ENCODE measurements around the gene TMEM121B. TPM values are rescaled to one million over a fixed set of nuclear protein-coding genes. Genes with fewer than 3 reads are reported as not detected.

Gene TMEM121B
- total RNA-seq, 3 donors from 2014 or later = 0.09 to 0.58 (median 0.54) TPM

DNA sequence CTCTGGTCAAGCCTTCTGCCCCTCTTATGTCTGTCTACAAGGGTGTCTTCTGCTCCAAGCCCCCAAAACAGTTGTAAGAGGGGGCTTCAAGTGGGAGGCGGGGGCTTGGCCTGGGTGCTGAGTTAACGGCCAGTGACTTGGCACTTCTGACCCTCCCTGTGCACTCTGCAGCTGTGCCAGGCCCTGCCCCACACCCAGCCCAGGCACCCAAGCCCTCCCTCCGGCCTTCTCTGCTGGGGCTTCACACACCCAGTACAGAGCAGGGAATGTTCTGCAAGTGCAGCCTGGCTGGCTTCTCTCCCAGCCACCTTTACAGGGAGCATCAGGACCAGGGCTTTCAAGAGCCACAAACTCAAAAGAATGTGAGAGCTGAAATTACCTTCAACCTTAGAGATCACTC, 3.8 kb downstream of the TMEM121B start:
- no peak for ATAC-seq
- Histone ChIP-seq H3K4me1 (ENCODE audit: low read depth) (peaks cover 15% of the 10 kb centered on the region), H3K4me3 (no peak overlapping the region), H3K9me3 (no peaks in the 10 kb centered on the region), H3K36me3 (ENCODE audit: low read depth) (no peaks in the 10 kb centered on the region)
- DNase-seq = no peak
- TF ChIP-seq, protein P1, sequence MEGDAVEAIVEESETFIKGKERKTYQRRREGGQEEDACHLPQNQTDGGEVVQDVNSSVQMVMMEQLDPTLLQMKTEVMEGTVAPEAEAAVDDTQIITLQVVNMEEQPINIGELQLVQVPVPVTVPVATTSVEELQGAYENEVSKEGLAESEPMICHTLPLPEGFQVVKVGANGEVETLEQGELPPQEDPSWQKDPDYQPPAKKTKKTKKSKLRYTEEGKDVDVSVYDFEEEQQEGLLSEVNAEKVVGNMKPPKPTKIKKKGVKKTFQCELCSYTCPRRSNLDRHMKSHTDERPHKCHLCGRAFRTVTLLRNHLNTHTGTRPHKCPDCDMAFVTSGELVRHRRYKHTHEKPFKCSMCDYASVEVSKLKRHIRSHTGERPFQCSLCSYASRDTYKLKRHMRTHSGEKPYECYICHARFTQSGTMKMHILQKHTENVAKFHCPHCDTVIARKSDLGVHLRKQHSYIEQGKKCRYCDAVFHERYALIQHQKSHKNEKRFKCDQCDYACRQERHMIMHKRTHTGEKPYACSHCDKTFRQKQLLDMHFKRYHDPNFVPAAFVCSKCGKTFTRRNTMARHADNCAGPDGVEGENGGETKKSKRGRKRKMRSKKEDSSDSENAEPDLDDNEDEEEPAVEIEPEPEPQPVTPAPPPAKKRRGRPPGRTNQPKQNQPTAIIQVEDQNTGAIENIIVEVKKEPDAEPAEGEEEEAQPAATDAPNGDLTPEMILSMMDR (IDR thresholded peaks at IDR 0.05) = no peak
- intact Hi-C loops (cut with DNase I, micrococcal nuclease) = no loop called here

DNA sequence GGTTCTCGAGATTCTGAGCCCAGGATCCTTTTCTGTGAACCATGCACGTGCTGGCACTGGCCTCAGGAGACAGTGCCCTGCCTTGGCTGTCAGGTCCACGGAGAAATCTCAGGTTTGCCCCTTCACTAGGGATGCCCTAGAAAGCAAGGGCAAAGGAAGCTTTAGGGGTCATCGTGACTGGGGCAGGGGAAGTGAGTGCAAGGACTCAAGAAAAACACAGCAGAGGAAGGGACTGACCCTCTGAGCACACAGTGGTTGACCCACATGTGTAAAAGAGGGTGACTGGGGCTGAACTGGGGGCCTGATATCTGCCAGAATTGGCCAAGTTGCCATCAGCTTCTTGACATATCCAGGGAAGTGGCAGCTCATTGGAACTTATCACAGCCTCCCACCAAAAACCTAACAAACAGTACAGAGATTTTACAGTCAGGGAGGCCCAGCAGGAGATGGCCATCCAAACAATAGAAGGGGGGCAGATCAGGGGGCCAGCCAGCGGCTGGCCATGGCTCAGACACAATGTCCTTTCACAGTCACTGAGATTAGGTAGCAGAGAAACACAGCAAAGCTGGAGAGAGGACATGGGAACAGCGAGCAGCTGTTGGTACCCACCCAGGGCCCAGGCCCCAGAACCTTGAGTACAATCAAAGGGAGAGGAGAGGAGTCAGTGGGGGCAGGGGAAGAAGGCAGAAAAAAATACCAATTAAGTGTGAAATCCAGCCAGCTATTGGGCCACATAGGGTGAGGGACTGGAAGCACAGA, 4.4 kb downstream of the TMEM121B start:
- ATAC-seq (no peak), DNase-seq (no peak)
- Histone ChIP-seq H3K36me3 (ENCODE audit: low read depth) (no peaks in the 10 kb centered on the region), H3K9me3 (no peaks in the 10 kb centered on the region), H3K4me3 (no peak overlapping the region), H3K4me1 (ENCODE audit: low read depth) (peaks cover 14% of the 10 kb centered on the region)
- intact Hi-C loops (cut with DNase I, micrococcal nuclease) = no loop called here
- TF ChIP-seq, protein P1 (IDR thresholded peaks at IDR 0.05) = no peak

DNA sequence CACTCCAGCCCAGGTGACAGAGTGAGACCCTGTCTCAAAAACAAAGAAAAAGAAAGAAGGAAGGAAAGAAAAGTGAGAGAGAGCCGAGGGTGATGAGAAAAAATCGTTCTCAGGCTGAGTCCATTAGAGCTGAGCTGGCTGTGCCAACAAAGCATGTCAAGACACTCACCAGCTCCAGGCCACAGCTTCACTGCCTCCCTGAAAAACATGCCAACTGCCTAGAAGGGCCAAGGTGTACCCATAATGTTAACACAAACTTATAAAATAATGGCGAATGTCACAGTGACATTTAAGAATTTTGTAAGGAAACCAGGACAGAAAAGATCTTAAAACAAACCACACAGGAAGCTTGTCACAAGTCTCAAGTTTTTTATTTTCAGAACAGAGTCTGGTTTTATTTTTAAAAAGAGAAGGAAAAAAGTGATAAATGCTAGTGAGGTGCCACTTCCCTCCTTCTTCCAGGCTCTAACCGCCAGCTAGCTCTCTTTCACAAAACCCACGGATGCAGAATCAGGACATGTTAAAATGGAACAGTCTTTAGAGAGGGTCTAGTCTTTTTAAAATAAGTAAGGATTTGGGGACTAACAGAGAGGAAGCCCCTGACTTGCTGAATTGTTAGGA, 5.1 kb downstream of the TMEM121B start:
- intact Hi-C loops (cut with DNase I, micrococcal nuclease) = no loop called here
- Histone ChIP-seq H3K4me3 (no peak overlapping the region), H3K36me3 (ENCODE audit: low read depth) (no peaks in the 10 kb centered on the region), H3K9me3 (no peaks in the 10 kb centered on the region), H3K4me1 (ENCODE audit: low read depth) (peaks cover 8% of the 10 kb centered on the region)
- DNase-seq (no peak), ATAC-seq (no peak)
- TF ChIP-seq, protein P1 (IDR thresholded peaks at IDR 0.05) = no peak

DNA sequence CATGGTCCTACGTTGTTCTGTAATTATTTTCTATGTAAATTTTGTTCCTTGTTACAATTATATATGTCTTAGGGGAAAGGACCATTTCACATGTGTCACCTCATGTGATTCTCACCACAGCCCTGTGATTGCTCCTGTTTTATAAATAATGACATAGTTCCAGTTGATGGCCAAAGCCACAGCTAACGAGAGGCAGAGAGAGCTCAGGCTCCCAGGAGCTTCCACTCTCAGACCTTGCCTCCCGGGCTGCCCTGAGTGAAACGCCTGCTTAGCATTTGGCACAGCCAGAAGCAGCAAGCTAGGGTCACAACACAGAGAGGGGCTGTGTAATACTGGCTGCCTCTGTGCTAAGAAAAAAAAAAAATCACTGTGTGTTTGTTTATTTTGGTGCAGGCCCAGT, 5.9 kb downstream of the TMEM121B start:
- intact Hi-C loops (cut with DNase I, micrococcal nuclease) = no loop called here
- peaks cover 8% of the 10 kb centered on the region for H3K4me1 ChIP-seq (ENCODE audit: low read depth)
- H3K36me3 ChIP-seq (ENCODE audit: low read depth) = no peaks in the 10 kb centered on the region
- DNase-seq (no peak), ATAC-seq (no peak)
- TF ChIP-seq, protein P1 (IDR thresholded peaks at IDR 0.05) = no peak
- no peak overlapping the region for H3K4me3 ChIP-seq
- no peaks in the 10 kb centered on the region for H3K9me3 ChIP-seq

DNA sequence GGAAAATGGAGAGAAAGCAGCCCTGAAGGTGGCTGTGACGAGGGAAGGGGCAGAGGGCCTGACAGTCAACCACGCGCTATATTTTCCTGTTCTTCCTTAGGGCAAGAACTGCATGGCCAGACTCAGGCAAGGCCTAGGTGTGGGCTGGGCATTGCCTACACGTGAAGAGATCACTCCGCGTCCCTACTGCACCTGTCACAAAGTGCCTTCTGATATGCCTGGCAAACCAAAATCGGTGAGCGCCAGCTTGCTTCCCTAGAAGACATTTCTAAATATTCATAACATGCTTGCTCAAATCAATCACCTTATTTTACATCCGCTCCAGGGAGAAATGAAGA, 6.3 kb downstream of the TMEM121B start:
- H3K36me3 ChIP-seq (ENCODE audit: low read depth) = no peaks in the 10 kb centered on the region
- ATAC-seq (no peak), DNase-seq (no peak)
- no peaks in the 10 kb centered on the region for H3K9me3 ChIP-seq
- intact Hi-C loops (cut with DNase I, micrococcal nuclease) = no loop called here
- H3K4me1 ChIP-seq (ENCODE audit: low read depth) = peaks cover 8% of the 10 kb centered on the region
- no peak overlapping the region for H3K4me3 ChIP-seq
- TF ChIP-seq, protein P1 (IDR thresholded peaks at IDR 0.05) = no peak

Data from mucosa of descending colon (tissue), 3 donors.